Astrocyte (in vitro differentiated cells and primary cell): ENCODE data around the gene ZNF343. TPM values are rescaled to one million over a fixed set of nuclear protein-coding genes. Genes with fewer than 3 reads are reported as not detected.

Experiments
- DNase-seq: peaks from one replicate; pipeline ENCODE4 v3.0.0-alpha.2; 2010; ENCODE audit warnings: low read depth
- FAIRE-seq: peaks from 2 replicates; lab custom pipeline; 2011; peaks lifted over from hg19 to GRCh38; lab: Jason Lieb, UNC
- H2AFZ ChIP-seq: 2 replicates; pipeline ENCODE4 v1.6.0; 2012; ENCODE audit warnings: low read depth, low read length, inconsistent platforms
- H3K27ac ChIP-seq: 2 replicates; pipeline ENCODE4 v1.5.1; 2011; ENCODE audit warnings: low read depth, low read length, inconsistent platforms
- H3K27me3 ChIP-seq: 2 replicates; pipeline ENCODE4 v1.6.0; 2011; ENCODE audit warnings: low read length, inconsistent platforms; ENCODE audit not compliant: insufficient read depth
- H3K36me3 ChIP-seq: 2 replicates; pipeline ENCODE4 v1.5.1; 2011; ENCODE audit warnings: low read length, inconsistent platforms; ENCODE audit not compliant: insufficient read depth
- H3K4me1 ChIP-seq: 2 replicates; pipeline ENCODE4 v1.5.1; 2011; ENCODE audit warnings: low read length, inconsistent platforms; ENCODE audit not compliant: insufficient read depth
- H3K4me2 ChIP-seq: 2 replicates; pipeline ENCODE4 v1.6.0; 2012; ENCODE audit warnings: low read length, inconsistent platforms
- H3K4me3 ChIP-seq: 2 replicates; pipeline ENCODE4 v1.5.1; 2011; ENCODE audit warnings: low read depth, mild to moderate bottlenecking, low read length, inconsistent platforms; ENCODE audit not compliant: insufficient read depth
- H3K79me2 ChIP-seq: 2 replicates; pipeline ENCODE4 v1.6.0; 2012; ENCODE audit warnings: mild to moderate bottlenecking, low read length, inconsistent platforms; ENCODE audit not compliant: insufficient read depth
- H3K9ac ChIP-seq: 2 replicates; pipeline ENCODE4 v1.6.0; 2012; ENCODE audit warnings: mild to moderate bottlenecking, low read length, inconsistent platforms
- H3K9me3 ChIP-seq: 2 replicates; pipeline ENCODE4 v1.5.1; 2012; ENCODE audit warnings: low read depth, mild to moderate bottlenecking, low read length, inconsistent platforms; ENCODE audit not compliant: insufficient read depth
- H4K20me1 ChIP-seq: 2 replicates; pipeline ENCODE4 v1.6.0; 2012; ENCODE audit warnings: low read length, inconsistent platforms; ENCODE audit not compliant: insufficient read depth
- H3K27ac Mint-ChIP-seq: one replicate; pipeline ENCODE4 v1.8.0; 2021; ENCODE audit warnings: mild to moderate bottlenecking, mixed read lengths; ENCODE audit not compliant: unreplicated experiment
- H3K27me3 Mint-ChIP-seq: one replicate; pipeline ENCODE4 v1.8.0; 2021; ENCODE audit warnings: low read depth, mixed read lengths; ENCODE audit not compliant: unreplicated experiment
- H3K36me3 Mint-ChIP-seq: one replicate; pipeline ENCODE4 v1.8.0; 2021; ENCODE audit warnings: low read depth, mixed read lengths; ENCODE audit not compliant: unreplicated experiment
- H3K4me1 Mint-ChIP-seq: one replicate; pipeline ENCODE4 v1.8.0; 2021; ENCODE audit warnings: low read depth, mixed read lengths; ENCODE audit not compliant: unreplicated experiment
- H3K4me3 Mint-ChIP-seq: one replicate; pipeline ENCODE4 v1.8.0; 2021; ENCODE audit warnings: mild to moderate bottlenecking, moderate library complexity, mixed read lengths; ENCODE audit not compliant: unreplicated experiment
- H3K9me3 Mint-ChIP-seq: one replicate; pipeline ENCODE4 v1.8.0; 2021; ENCODE audit warnings: mild to moderate bottlenecking, mixed read lengths; ENCODE audit not compliant: unreplicated experiment
- EZH2 ChIP-seq: IDR thresholded peaks from 2 replicates; pipeline ENCODE4 v1.6.1; 2012; ENCODE audit warnings: mild to moderate bottlenecking, low read length, inconsistent platforms; ENCODE audit not compliant: insufficient read depth
- total RNA-seq: library from RNA; stranded (reverse); gene quantifications from 2 replicates; pipeline ENCODE4 v1.2.1, GENCODE V29; 2021
- TF ChIP-seq, protein P1 (sequence below): IDR thresholded peaks from 2 replicates; pipeline ENCODE4 v1.5.1; 2011; ENCODE audit warnings: low read depth, mild to moderate bottlenecking, inconsistent platforms, low read length, moderate library complexity; ENCODE audit not compliant: insufficient read depth

The ZNF343 gene
- total RNA-seq, 1 donor from 2014 or later = 9.6 TPM

DNA sequence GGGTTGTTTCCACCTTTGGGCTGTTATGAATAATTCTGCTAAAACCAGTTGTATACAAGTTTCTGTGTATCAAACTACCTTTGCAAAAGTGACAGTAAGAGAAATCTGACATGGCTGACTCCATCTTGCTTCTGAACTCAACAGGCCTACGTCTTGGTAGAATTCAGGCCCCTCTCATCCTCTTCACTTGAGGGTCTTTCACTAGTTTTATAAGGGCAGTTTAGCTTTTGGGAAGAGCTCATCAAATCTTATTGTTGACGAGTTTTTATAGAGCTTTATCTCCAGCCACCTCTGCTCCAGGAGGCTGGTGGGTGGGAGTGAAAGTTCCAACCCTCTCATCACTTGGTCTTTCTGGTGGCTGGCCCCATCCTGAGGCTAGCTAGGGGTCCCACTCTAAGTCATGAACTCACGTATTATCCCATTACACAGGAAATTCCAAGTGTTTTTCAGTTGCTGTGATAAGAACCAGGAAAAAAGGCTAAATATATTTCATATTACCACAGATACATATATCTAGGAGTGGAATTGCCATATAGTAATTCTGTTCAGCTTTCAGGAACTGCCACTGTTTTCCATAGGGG, 49.7 kb downstream of the ZNF343 start:
- Histone ChIP-seq H3K79me2 (peaks cover 9% of the 10 kb centered on the region), H3K4me1 (no peaks in the 10 kb centered on the region), H2AFZ (no peak overlapping the region), H3K36me3 (peaks cover 56% of the 10 kb centered on the region), H3K9ac (no peak overlapping the region), H3K4me2 (no peak overlapping the region), H3K9me3 (no peaks in the 10 kb centered on the region), H3K4me3 (no peak overlapping the region), H4K20me1 (peaks cover 42% of the 10 kb centered on the region), H3K27me3 (no peaks in the 10 kb centered on the region), H3K27ac (no peak overlapping the region)
- Mint-ChIP-seq H3K27ac (no peak overlapping the region), H3K4me3 (no peak overlapping the region), H3K4me1 (no peaks in the 10 kb centered on the region), H3K9me3 (no peaks in the 10 kb centered on the region), H3K27me3 (no peaks in the 10 kb centered on the region), H3K36me3 (peaks cover 18% of the 10 kb centered on the region)
- TF ChIP-seq EZH2 = no peak
- TF ChIP-seq, protein P1, sequence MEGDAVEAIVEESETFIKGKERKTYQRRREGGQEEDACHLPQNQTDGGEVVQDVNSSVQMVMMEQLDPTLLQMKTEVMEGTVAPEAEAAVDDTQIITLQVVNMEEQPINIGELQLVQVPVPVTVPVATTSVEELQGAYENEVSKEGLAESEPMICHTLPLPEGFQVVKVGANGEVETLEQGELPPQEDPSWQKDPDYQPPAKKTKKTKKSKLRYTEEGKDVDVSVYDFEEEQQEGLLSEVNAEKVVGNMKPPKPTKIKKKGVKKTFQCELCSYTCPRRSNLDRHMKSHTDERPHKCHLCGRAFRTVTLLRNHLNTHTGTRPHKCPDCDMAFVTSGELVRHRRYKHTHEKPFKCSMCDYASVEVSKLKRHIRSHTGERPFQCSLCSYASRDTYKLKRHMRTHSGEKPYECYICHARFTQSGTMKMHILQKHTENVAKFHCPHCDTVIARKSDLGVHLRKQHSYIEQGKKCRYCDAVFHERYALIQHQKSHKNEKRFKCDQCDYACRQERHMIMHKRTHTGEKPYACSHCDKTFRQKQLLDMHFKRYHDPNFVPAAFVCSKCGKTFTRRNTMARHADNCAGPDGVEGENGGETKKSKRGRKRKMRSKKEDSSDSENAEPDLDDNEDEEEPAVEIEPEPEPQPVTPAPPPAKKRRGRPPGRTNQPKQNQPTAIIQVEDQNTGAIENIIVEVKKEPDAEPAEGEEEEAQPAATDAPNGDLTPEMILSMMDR = no peak
- DNase-seq (no peak), FAIRE-seq (no peak)

DNA sequence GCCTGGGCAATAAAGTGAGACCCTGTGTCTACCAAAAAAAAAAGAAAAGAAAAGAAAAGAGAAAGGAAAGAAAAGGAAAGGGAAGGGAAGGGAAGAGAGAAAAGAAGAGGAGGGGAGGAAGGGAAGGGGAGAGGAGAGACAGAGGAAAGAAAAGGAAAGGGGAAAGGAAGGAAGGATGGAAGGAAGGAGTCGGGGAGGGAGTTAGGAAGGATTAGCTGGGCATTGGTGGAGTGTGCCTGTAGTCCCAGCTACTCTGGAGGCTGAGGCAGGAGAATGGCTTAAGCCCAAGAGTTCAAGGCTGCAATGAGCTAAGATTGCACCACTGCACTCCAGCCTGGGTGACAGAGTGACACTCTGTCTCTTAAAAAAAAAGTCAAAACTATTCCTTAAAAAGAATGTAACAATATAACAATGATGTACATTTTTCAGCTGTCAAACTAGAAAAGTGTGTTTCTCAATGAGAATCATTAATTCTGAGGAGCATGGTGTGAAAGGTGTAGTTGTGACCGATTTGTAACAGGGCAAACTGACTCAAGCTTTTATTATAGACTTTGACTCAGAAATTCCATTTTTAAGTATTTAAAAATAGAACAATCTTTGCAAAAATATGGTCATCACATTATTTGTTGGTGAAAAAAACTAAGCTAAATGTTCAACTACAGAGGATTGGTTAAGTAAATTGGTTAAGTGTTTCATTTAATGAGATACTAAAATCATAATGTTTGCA, 52.8 kb downstream of the ZNF343 start:
- Histone ChIP-seq H3K36me3 (peaks cover 26% of the 10 kb centered on the region), H3K4me1 (no peaks in the 10 kb centered on the region), H3K27ac (no peak overlapping the region), H3K9me3 (no peaks in the 10 kb centered on the region), H3K4me3 (no peak overlapping the region), H3K79me2 (no peaks in the 10 kb centered on the region), H3K27me3 (no peaks in the 10 kb centered on the region), H4K20me1 (peaks cover 13% of the 10 kb centered on the region), H3K9ac (no peak overlapping the region), H3K4me2 (no peak overlapping the region), H2AFZ (no peak overlapping the region)
- no peaks in the 10 kb centered on the region for H3K4me1 Mint-ChIP-seq
- H3K4me3 Mint-ChIP-seq = no peak overlapping the region
- TF ChIP-seq EZH2 = no peak
- TF ChIP-seq, protein P1 = no peak
- FAIRE-seq (no peak), DNase-seq (no peak)
- H3K27ac Mint-ChIP-seq = no peak overlapping the region
- H3K9me3 Mint-ChIP-seq = no peaks in the 10 kb centered on the region
- peaks cover 3% of the 10 kb centered on the region for H3K36me3 Mint-ChIP-seq
- H3K27me3 Mint-ChIP-seq = no peaks in the 10 kb centered on the region

DNA sequence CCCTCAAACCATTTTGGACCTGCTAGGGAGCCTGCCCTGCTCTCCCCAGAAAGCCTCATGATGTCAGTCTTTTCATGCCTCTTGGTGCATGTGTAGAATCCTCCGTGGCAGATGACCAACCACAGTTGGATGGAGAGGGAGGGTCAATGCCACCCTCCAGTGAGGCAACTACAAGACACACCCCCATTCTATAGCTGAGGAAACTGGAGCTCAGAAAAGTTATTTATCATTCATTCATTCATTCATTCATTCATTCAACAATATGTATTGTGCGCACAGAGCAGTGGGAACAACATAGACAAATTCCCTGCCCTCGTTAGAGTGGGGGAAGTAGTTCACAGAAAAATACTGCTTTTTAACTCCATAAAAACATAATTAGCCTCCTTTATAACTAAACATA, 54.9 kb downstream of the ZNF343 start:
- Histone ChIP-seq H3K4me2 (no peak overlapping the region), H3K36me3 (peaks cover 7% of the 10 kb centered on the region), H2AFZ (no peak overlapping the region), H3K9me3 (no peaks in the 10 kb centered on the region), H3K27me3 (no peaks in the 10 kb centered on the region), H3K9ac (no peak overlapping the region), H3K4me3 (no peak overlapping the region), H4K20me1 (peaks cover 4% of the 10 kb centered on the region), H3K27ac (no peak overlapping the region), H3K79me2 (no peaks in the 10 kb centered on the region), H3K4me1 (no peaks in the 10 kb centered on the region)
- no peak for FAIRE-seq
- no peaks in the 10 kb centered on the region for H3K9me3 Mint-ChIP-seq
- no peak overlapping the region for H3K4me3 Mint-ChIP-seq
- H3K27ac Mint-ChIP-seq = no peak overlapping the region
- DNase-seq = no peak
- no peaks in the 10 kb centered on the region for H3K27me3 Mint-ChIP-seq
- TF ChIP-seq EZH2 = no peak
- TF ChIP-seq, protein P1 = no peak
- H3K36me3 Mint-ChIP-seq = no peaks in the 10 kb centered on the region
- peaks cover 4% of the 10 kb centered on the region for H3K4me1 Mint-ChIP-seq
